Activated T-helper 2 cell treated with anti-CD3 and anti-CD28 coated beads, Interferon-gamma antibody, Interleukin-2, Interleukin-4, amounts not matched to agents 10 μg/mL and 5 μg/mL and 100 μg/mL, durations not matched to agents 14 hours and 24 hours and 36 hours (primary cell): Measurements from ENCODE around the gene SYNE2. TPM values are rescaled to one million over a fixed set of nuclear protein-coding genes. Genes with fewer than 3 reads are reported as not detected.

Source experiments
- DNase-seq: peaks from one replicate; pipeline ENCODE4 v3.0.0; 2021; ENCODE audit warnings: low spot score
- H3K27ac Mint-ChIP-seq: one replicate; pipeline ENCODE4 v1.8.0; 2021; ENCODE audit warnings: mixed read lengths
- H3K27me3 Mint-ChIP-seq: one replicate; pipeline ENCODE4 v1.8.0; 2021; ENCODE audit warnings: low read depth, mixed read lengths
- H3K36me3 Mint-ChIP-seq: one replicate; pipeline ENCODE4 v1.8.0; 2021; ENCODE audit warnings: low read depth, mixed read lengths
- H3K4me1 Mint-ChIP-seq: one replicate; pipeline ENCODE4 v1.8.0; 2021; ENCODE audit warnings: low read depth, mixed read lengths
- H3K4me3 Mint-ChIP-seq: one replicate; pipeline ENCODE4 v1.8.0; 2021; ENCODE audit warnings: low read depth, mild to moderate bottlenecking, moderate library complexity, mixed read lengths
- H3K9me3 Mint-ChIP-seq: one replicate; pipeline ENCODE4 v1.8.0; 2021; ENCODE audit warnings: mixed read lengths
- intact Hi-C: fragments of 100-400 bp; cut with micrococcal nuclease; formaldehyde crosslinking; loops from one replicate; pipeline ENCODE4 v1.15.1; 2023
- total RNA-seq: library from RNA; stranded (reverse); gene quantifications from 2 replicates; pipeline ENCODE4 v1.2.3, GENCODE V29; 2022

Gene SYNE2
- total RNA-seq, 1 donor from 2014 or later = 15.2 TPM

- H3K9me3 Mint-ChIP-seq = no peaks in the 10 kb centered on the region
- no peak overlapping the region for H3K4me3 Mint-ChIP-seq
- no peak for DNase-seq
- H3K27me3 Mint-ChIP-seq = no peaks in the 10 kb centered on the region
- intact Hi-C loops = no loop called here
- H3K27ac Mint-ChIP-seq = no peak overlapping the region
- no peaks in the 10 kb centered on the region for H3K4me1 Mint-ChIP-seq
- peaks cover 6% of the 10 kb centered on the region for H3K36me3 Mint-ChIP-seq
Observed at GRCh38 chr14:63956326-63956725, 103.5 kb downstream of the SYNE2 start.

- Mint-ChIP-seq H3K4me1 (no peaks in the 10 kb centered on the region), H3K27me3 (no peaks in the 10 kb centered on the region), H3K9me3 (no peaks in the 10 kb centered on the region), H3K4me3 (no peak overlapping the region), H3K27ac (no peak overlapping the region), H3K36me3 (no peaks in the 10 kb centered on the region)
- no peak for DNase-seq
- intact Hi-C loops = no loop called here
Observed at GRCh38 chr14:63960926-63961567, 108.2 kb downstream of the SYNE2 start.

GRCh38 chr14:63962906-63963305 is 110.1 kb downstream of the SYNE2 start:
- no peak for DNase-seq
- no peaks in the 10 kb centered on the region for H3K27me3 Mint-ChIP-seq
- H3K4me1 Mint-ChIP-seq = no peaks in the 10 kb centered on the region
- intact Hi-C loops = no loop called here
- H3K36me3 Mint-ChIP-seq = no peaks in the 10 kb centered on the region
- H3K4me3 Mint-ChIP-seq = no peak overlapping the region
- no peaks in the 10 kb centered on the region for H3K9me3 Mint-ChIP-seq
- no peak overlapping the region for H3K27ac Mint-ChIP-seq

- Mint-ChIP-seq H3K4me3 (no peak overlapping the region), H3K36me3 (no peaks in the 10 kb centered on the region), H3K4me1 (no peaks in the 10 kb centered on the region), H3K9me3 (no peaks in the 10 kb centered on the region), H3K27ac (no peak overlapping the region), H3K27me3 (no peaks in the 10 kb centered on the region)
- intact Hi-C loops = no loop called here
- no peak for DNase-seq
Observed at GRCh38 chr14:63963439-63963838, 110.6 kb downstream of the SYNE2 start.

- H3K27ac Mint-ChIP-seq = no peak overlapping the region
- no peak overlapping the region for H3K4me3 Mint-ChIP-seq
- H3K9me3 Mint-ChIP-seq = no peaks in the 10 kb centered on the region
- H3K4me1 Mint-ChIP-seq = no peaks in the 10 kb centered on the region
- intact Hi-C loops = no loop called here
- no peaks in the 10 kb centered on the region for H3K36me3 Mint-ChIP-seq
- no peak for DNase-seq
- H3K27me3 Mint-ChIP-seq = no peaks in the 10 kb centered on the region
Observed at GRCh38 chr14:63964113-63964512, 111.3 kb downstream of the SYNE2 start.

- Mint-ChIP-seq H3K27ac (no peak overlapping the region), H3K36me3 (no peaks in the 10 kb centered on the region), H3K4me1 (no peaks in the 10 kb centered on the region), H3K9me3 (no peaks in the 10 kb centered on the region), H3K4me3 (no peak overlapping the region), H3K27me3 (no peaks in the 10 kb centered on the region)
- intact Hi-C loops = no loop called here
- no peak for DNase-seq
Observed at GRCh38 chr14:63966407-63966806, 113.6 kb downstream of the SYNE2 start.

GRCh38 chr14:63972323-63972932 is 119.6 kb downstream of the SYNE2 start:
- H3K27me3 Mint-ChIP-seq = peaks cover 3% of the 10 kb centered on the region
- no peak overlapping the region for H3K4me3 Mint-ChIP-seq
- peaks cover 7% of the 10 kb centered on the region for H3K36me3 Mint-ChIP-seq
- no peak for DNase-seq
- H3K27ac Mint-ChIP-seq = no peak overlapping the region
- intact Hi-C loops = no loop called here
- no peaks in the 10 kb centered on the region for H3K9me3 Mint-ChIP-seq
- no peaks in the 10 kb centered on the region for H3K4me1 Mint-ChIP-seq

GRCh38 chr14:63974176-63974575 is 121.4 kb downstream of the SYNE2 start:
- intact Hi-C loops = no loop called here
- Mint-ChIP-seq H3K27ac (no peak overlapping the region), H3K4me3 (no peak overlapping the region), H3K27me3 (peaks cover 3% of the 10 kb centered on the region), H3K4me1 (peaks cover 5% of the 10 kb centered on the region), H3K9me3 (no peaks in the 10 kb centered on the region), H3K36me3 (peaks cover 15% of the 10 kb centered on the region)
- no peak for DNase-seq

- DNase-seq = no peak
- intact Hi-C loops = loop anchor here (10.0 kb wide), 1 partner anchor 127 kb away; the partner anchor contains the start of gene SYNE2
- no peak overlapping the region for H3K27ac Mint-ChIP-seq
- peaks cover 10% of the 10 kb centered on the region for H3K4me1 Mint-ChIP-seq
- peaks cover 36% of the 10 kb centered on the region for H3K36me3 Mint-ChIP-seq
- no peaks in the 10 kb centered on the region for H3K9me3 Mint-ChIP-seq
- no peak overlapping the region for H3K4me3 Mint-ChIP-seq
- H3K27me3 Mint-ChIP-seq = no peaks in the 10 kb centered on the region
Observed at GRCh38 chr14:63981569-63981968, 128.8 kb downstream of the SYNE2 start.

- H3K4me1 Mint-ChIP-seq = peaks cover 10% of the 10 kb centered on the region
- DNase-seq = no peak
- H3K27ac Mint-ChIP-seq = no peak overlapping the region
- H3K36me3 Mint-ChIP-seq = peaks cover 42% of the 10 kb centered on the region
- no peaks in the 10 kb centered on the region for H3K27me3 Mint-ChIP-seq
- no peaks in the 10 kb centered on the region for H3K9me3 Mint-ChIP-seq
- intact Hi-C loops = loop anchor here (10.0 kb wide), 1 partner anchor 127 kb away; the partner anchor contains the start of gene SYNE2
- no peak overlapping the region for H3K4me3 Mint-ChIP-seq
Observed at GRCh38 chr14:63982156-63982555, 129.4 kb downstream of the SYNE2 start.

GRCh38 chr14:63982629-63983028 is 129.8 kb downstream of the SYNE2 start:
- DNase-seq = no peak
- no peak overlapping the region for H3K27ac Mint-ChIP-seq
- intact Hi-C loops = loop anchor here (10.0 kb wide), 1 partner anchor 128 kb away; the partner anchor contains the start of gene SYNE2
- peaks cover 44% of the 10 kb centered on the region for H3K36me3 Mint-ChIP-seq
- H3K4me1 Mint-ChIP-seq = peaks cover 10% of the 10 kb centered on the region
- no peaks in the 10 kb centered on the region for H3K9me3 Mint-ChIP-seq
- H3K27me3 Mint-ChIP-seq = no peaks in the 10 kb centered on the region
- H3K4me3 Mint-ChIP-seq = no peak overlapping the region

- Mint-ChIP-seq H3K4me3 (no peak overlapping the region), H3K27me3 (no peaks in the 10 kb centered on the region), H3K27ac (no peak overlapping the region), H3K4me1 (peaks cover 12% of the 10 kb centered on the region), H3K36me3 (peaks cover 44% of the 10 kb centered on the region), H3K9me3 (peaks cover 4% of the 10 kb centered on the region)
- no peak for DNase-seq
- intact Hi-C loops = loop anchor here (10.0 kb wide), 1 partner anchor 132 kb away; the partner anchor contains the start of gene SYNE2
Observed at GRCh38 chr14:63986789-63987533, 134.2 kb downstream of the SYNE2 start.

- intact Hi-C loops = loop anchor here (10.0 kb wide), 1 partner anchor 134 kb away; the partner anchor contains the start of gene SYNE2
- H3K36me3 Mint-ChIP-seq = peaks cover 37% of the 10 kb centered on the region
- no peak overlapping the region for H3K27ac Mint-ChIP-seq
- no peak overlapping the region for H3K4me3 Mint-ChIP-seq
- peaks cover 4% of the 10 kb centered on the region for H3K9me3 Mint-ChIP-seq
- peaks cover 12% of the 10 kb centered on the region for H3K4me1 Mint-ChIP-seq
- DNase-seq = no peak
- no peaks in the 10 kb centered on the region for H3K27me3 Mint-ChIP-seq
Observed at GRCh38 chr14:63988579-63988978, 135.8 kb downstream of the SYNE2 start.
